Nucleus accumbens (tissue), 56 donors: ENCODE results near the gene OCEL1.
"Not testable (repeated sequence)": the region's sequence is repeated elsewhere in the genome, so short reads cannot be mapped to it uniquely, and the experiment has no call there.

Experiments used
- DNase-seq, 56 donors: peaks; one replicate each; lab custom pipeline; 2025; lab: John Stamatoyannopoulos, UW

The OCEL1 gene

DNA sequence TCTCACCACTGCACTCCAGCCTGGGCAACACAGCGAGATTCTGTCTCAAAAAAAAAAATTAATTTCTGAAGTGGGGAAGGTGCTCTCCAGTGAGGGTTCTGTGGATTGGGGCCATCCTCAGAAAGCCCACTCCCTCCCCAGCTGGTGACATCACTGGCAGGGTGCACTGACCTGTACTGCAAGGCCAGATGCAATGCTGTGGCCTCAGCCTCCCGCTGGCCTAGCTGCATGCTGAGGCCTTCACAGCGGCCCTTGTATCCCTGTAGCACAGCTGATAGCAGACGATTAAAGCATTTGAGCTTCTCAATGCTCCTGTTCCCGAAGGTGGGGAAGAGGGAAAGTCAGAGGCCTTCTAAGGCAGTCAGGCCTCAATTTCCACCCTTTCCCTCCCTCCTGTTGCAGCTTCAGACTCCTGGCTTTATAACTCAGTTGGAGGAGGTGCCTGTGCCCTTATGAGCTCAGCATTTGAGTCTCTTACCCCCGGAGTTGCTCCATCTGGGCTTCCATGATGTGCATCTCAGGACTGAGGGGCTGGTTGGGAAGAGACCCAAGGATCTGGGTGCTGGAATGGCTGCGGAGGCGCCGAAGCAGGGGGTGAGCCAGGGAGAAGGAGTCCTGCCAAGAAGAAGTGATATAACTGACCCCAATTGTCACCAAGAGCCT is 33.2 kb downstream of the OCEL1 start:
- no peak for DNase-seq

DNA sequence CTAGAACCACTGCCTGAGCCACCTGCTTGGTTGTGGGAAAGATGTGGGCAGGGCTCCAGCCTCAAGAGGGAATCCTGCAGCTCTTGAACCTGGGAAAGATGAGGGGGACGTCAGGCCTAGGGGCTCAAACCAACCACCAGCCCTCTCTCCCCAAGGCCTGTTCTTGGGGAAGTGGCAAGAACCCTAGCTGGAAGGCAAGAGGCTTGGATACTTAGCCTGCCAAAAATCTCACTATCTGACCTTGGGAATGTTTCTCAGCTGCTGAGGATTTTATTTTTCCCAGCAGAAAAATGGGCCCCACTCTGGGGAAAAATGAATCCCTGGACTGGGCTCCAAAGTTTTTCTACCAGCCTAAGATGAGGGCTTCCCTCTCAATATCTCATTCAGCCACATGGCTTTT is 33.9 kb downstream of the OCEL1 start:
- no peak for DNase-seq

DNA sequence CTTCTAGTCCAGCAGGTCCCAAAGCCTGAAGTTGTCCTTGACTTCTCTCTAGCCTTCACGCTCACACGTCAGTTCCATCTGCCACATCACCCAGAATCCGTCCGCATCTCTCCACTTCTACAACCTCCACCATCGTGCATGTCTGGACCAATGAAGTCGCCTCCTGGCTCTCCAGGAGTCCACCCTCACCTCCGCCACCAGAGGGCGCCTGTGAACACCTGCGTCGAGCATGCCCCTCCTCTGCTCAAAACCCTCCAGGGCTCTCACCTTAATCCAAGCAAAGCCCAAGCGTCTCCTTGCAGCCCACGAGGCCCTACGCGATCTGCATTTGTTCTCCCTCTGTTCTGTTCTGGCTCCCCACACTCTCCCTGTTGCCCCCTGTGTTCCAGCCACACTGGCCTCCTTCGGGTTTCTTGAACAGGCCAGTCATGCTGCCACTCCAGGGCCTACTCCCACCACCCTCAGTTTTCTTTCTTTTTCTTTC is 34.9 kb downstream of the OCEL1 start:
- DNase-seq = peak in 30 of 56 donors; percentile 3 to 70 (median 34)

DNA sequence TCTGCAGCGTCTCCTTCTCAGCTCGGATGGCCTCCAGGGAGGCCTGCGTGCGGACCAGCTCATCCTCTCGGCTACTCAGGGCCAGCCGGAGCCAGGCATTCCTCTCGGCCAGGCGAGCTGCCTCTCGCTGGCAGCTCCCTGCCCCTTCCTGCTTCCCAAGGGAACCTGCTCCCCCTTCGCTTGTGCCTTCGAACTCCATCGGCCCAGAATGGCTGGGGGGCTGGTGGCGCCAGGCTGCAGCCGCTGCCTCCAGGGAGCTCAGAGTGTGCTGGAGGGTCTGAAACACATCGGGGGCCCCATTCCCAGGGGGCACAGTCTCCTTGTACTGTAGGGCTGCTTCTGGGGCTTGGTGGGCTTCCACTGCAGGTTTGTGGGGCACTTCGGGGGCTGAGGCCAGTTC is 36.5 kb downstream of the OCEL1 start:
- no peak for DNase-seq

DNA sequence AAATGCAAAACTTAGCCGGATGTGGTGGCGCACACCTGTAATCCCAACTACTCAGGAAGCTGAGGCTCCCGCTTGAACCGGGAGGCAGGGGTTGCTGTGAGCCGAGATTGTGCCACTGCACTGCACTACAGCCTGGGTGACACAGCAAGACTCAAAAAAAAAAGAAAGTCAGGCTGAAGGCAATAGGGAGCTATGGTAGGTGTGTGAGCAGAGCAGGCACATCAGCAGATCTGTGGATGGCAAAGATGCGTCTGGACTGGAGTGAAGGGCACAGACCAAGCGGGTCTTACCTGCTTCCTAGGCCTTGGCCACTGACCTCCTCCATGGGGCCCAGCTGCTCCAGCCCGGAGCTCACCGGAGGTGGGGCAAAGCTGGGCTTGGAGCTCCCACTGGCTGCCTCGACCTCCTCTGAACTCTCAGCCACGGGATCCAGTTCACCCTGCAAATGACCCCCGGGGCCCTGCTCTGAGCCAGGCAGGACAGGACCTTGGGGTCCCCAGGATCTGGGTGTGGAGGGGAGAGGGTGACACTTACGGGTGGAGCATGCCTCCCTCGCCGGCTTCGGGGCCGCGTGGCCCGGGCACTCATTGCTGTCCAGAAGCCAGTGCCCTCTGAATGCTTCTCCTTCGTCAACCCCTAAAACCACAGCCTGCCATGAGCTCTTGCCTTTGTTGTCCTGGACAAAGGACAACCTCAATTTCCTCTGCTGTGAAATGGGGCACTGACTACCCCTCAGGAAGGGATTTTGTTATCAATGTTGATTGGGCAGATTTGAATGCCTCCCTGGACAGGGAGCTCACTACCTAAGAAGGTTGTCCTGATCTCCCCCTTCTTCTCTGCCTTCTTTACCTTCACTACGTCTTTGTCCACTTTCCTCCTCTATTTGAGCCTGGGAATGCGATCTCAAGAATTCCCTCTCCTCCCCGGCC is 38.0 kb downstream of the OCEL1 start:
- no peak for DNase-seq

DNA sequence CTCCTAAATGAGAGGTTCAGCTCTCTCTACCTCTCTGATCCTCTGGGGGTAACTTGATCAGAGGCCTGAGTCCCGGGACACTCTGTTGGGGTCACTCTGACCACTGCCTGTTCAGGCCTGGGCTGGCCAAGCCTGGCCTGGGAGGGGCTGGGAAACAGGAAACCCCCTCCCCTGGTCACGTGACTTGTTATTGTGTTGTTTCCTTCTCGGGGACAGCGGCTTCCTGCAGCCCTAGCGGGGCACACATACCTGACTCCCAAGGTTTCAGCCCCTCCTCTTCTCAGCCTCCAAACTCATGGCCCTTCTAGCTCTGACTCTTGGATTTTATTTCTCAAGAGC is 38.6 kb downstream of the OCEL1 start, which contains the start of gene USHBP1:
Gene USHBP1, minus strand, starts transcription at position 105 of the 339 bp plus-strand sequence. CDS start 446 bp downstream, outside the sequence.
- DNase-seq = no peak

DNA sequence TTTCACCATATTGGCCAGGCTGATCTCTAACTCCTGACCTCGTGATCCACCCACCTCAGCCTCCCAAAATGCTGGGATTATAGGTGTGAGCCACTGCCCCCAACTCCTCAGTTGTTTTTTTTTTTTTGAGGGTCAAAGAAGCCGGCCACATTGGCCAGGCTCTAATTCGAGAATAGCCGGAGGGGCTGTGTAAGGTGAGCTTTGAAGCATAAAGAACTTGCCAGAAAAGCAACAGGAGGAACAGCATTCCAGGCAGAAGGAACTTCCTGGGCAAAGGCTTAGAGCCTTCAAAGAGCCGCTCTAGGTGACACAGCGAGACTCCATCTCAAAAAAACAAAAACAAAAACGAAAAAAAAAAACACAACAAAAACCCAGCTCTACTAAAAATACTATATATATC is 40.0 kb downstream of the OCEL1 start:
- DNase-seq = no peak

DNA sequence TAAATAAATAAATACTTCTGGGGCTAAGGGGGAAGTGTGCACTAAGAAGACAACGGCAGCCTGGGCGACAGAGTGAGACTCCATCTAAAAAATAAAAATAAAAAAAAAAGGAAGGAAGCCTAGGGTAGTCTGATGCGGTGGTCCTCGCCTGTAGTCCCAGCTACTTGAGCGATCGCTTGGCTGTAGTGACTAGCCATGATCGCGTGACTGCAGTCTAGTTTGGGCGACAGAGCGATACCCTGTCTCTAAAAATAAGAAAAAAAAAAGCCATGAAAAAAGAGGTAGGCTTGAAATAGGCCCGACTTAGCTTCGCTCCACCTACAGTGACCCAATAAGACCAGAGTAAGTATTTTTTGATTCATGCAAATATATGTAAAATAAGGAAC is 40.6 kb downstream of the OCEL1 start:
- peak in 1 of 56 donors; percentile 29 for DNase-seq

DNA sequence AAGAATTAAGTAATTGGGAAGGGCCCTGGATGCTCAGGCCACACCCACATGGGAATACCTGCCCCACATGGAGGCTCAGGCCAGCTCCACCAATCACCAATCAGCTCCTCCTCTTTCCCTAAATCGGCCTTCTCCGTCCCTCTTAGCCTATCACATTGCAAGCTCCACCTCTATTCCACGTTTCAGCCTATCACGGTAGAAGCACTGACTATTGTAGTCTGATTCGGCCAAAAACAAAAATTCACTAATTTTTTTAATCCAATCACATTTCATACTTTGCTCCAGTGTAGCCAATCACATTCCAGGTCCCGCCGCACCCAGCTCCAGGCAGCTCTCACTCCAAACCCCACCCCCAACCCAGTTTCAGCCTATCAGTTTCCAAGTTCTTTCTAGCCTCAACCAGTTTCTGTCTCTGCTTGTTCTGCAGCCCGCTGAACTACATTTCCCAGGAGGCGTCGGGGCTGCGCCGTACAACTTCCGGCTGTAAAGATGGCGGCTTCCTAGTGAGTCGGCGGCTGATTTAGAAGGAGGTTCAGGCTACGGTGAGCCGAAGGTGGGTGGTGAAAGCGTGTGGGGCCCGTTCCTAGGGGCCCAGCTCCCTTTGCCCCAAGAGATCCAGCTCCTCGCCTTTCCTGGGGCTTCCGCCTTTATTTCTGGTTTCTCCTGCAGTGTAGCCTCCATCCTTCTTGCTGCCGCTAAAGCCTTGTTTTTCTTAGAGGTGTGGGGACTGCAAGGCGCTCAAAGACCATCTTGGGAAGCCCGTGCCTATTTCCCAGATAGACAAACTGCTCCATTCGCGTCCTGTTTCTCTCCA is 41.2 kb downstream of the OCEL1 start, which contains the start of gene BABAM1:
Gene BABAM1, plus strand, starts transcription at position 469 of the 814 bp plus-strand sequence. CDS start 1,364 bp downstream, outside the sequence.
- DNase-seq = peak; percentile 81 to 99 (median 96)

DNA sequence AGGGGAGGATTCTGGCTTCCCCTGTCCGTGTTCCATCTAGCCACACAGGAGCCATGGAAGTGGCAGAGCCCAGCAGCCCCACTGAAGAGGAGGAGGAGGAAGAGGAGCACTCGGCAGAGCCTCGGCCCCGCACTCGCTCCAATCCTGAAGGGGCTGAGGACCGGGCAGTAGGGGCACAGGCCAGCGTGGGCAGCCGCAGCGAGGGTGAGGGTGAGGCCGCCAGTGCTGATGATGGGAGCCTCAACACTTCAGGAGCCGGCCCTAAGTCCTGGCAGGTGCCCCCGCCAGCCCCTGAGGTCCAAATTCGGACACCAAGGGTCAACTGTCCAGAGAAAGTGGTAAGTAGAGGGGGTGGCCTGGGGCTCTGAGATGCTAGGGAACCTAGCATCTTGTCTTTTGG is 42.7 kb downstream of the OCEL1 start:
- DNase-seq = no peak

DNA sequence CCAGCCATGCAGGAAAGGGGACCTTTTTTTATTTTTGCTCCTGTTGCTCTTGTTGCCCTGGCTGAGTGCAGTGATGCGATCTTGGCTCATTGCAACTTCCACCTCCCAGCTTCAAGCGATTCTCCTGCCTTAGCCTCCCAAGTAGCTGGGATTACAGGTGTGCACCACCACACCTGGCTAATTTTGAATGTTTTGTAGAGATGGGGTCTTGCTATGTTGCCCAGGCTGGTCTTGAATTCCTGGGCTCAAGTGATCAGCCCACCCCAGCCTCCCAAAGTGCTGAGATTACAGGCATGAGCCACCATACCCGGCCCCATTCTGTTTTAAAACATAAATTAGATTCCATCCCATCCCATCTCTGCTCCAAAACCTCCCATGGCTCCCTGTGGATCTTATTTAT is 48.9 kb downstream of the OCEL1 start:
- DNase-seq = not testable (repeated sequence)

DNA sequence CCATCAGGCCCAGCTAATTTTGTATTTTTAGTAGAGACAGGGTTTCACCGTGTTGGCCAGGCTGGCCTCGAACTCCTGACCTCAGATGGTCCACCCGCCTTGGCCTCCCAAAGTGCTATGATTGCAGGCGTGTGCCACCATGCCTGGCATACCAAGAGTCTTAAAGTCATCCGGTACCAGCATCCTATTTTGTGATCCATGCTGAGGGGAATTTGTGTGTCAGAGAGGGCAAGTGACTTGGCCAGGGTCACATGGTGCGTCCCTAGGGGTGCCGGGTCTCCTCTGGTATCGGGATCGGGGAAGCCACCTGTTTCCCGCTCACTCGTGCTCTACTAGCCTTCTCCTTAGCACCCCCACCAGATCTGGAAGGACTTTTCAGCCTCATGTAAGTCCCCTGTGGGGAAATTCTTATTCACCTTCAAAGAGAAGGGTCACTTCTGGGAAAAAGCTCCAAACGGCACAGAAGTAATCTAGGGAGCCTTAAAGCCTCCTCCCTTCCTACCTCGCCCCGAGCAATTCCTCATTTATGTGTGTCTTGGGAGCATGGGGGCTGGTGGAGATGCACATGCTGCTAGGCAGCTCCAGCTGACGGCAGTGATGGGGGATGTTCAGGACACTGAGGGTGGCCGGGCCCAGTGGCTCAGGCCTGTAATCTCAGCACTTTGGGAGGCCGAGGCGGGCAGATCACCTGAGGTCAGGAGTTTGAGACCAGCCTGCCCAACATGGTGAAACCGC is 49.6 kb downstream of the OCEL1 start:
- DNase-seq = no peak
